HUES48 (cell line): ENCODE data around the gene FAM163B.

Experiments
- H3K27ac ChIP-seq: one replicate; pipeline ENCODE4 v1.7.0; 2013; ENCODE audit warnings: low read depth, low read length, inconsistent platforms
- H3K27me3 ChIP-seq: 2 replicates; pipeline ENCODE4 v1.6.1; 2013; ENCODE audit warnings: mild to moderate bottlenecking, low read length; ENCODE audit not compliant: control insufficient read depth, insufficient read depth
- H3K36me3 ChIP-seq: 2 replicates; pipeline ENCODE4 v1.6.1; 2013; ENCODE audit warnings: low read length; ENCODE audit not compliant: control insufficient read depth, insufficient read depth
- H3K4me1 ChIP-seq: 2 replicates; pipeline ENCODE4 v1.6.1; 2013; ENCODE audit warnings: mild to moderate bottlenecking, low read length; ENCODE audit not compliant: control insufficient read depth, insufficient read depth
- H3K4me3 ChIP-seq: 2 replicates; pipeline ENCODE4 v1.5.1; 2013; ENCODE audit warnings: mild to moderate bottlenecking, low read depth, low read length
- H3K9ac ChIP-seq: 2 replicates; pipeline ENCODE4 v1.6.1; 2013; ENCODE audit warnings: mild to moderate bottlenecking, low read depth, low read length, moderate library complexity
- H3K9me3 ChIP-seq: 2 replicates; pipeline ENCODE4 v1.6.1; 2013; ENCODE audit warnings: low read length; ENCODE audit not compliant: control insufficient read depth, insufficient read depth

The FAM163B gene

DNA sequence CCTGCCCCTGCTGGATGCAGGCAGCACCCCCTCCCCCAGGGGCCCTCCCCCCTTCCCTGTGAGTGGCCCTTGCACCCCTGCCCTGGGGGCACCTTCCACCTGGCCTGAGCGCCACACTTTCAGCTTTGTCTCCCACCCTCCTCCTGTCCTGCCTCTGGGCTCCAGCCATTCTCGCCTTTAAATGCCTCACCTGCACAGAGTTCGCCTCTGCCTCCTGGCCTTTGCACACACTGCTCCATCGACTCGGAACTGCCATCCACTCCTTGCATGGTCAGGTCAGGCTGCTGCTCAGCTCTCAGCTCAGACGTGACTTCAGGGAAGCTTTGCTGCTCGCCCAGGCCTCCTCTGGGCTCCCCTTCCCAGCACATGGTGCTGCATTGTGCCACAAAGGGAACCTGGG, 10.2 kb downstream of the FAM163B start:
- no peak overlapping the region for H3K9ac ChIP-seq
- H3K4me3 ChIP-seq = no peak overlapping the region
- no peaks in the 10 kb centered on the region for H3K4me1 ChIP-seq
- H3K9me3 ChIP-seq = peaks cover 7% of the 10 kb centered on the region; the same call in 1 of the 2 replicates
- no peaks in the 10 kb centered on the region for H3K36me3 ChIP-seq
- no peaks in the 10 kb centered on the region for H3K27me3 ChIP-seq
- H3K27ac ChIP-seq = no peak overlapping the region

DNA sequence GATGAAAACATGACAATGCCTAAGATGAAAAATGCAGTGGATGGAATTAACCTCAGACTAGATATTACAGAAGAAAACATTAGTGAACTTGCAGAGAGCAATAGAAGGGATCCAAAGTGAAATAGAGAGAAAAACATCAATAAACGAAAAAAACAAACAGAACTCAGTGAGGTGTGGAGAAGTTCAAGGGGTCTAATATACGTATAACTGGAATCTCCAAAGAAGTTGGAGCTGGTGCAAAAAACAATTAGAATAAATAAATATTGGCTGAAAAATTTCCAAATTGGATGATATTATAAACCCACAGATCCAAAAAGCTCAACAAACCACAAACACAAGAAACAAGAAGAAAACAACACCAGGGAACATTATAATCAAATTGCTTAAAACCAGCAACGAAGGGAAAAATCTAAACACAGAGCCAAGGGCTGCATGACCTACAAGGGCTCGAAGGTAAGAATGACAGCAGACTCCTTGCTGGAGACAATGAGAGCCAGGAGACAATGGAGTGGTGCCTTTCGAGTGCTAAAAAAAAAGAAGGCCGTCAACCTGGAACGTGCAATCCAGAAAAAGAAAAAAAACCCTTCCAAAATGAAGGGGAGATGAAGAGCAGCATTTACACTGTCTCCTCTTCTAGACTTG, 11.8 kb downstream of the FAM163B start:
- H3K27me3 ChIP-seq = no peaks in the 10 kb centered on the region

DNA sequence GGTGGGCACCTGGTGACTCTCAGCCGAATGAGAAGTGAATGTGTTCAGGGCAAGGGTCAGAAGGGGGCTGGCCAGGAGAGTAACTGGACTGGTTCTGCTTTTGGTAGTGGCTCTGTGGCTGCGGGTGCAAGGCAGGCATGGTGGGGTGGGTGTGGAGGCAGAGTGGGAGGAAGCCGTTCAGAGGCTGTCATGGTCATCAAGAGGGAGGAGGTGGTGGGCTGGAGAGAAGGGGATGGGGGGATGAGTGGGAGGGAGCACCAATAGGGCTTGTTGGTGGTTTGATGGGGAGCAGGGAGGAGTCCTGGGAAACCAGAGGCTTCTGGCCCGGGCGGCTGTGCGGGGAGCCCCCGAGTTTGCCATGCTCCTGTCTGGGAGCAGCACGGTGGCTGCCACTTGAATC, 13.3 kb downstream of the FAM163B start:
- no peak overlapping the region for H3K4me3 ChIP-seq
- H3K9ac ChIP-seq = no peak overlapping the region
- no peaks in the 10 kb centered on the region for H3K4me1 ChIP-seq
- H3K27me3 ChIP-seq = no peaks in the 10 kb centered on the region
- no peak overlapping the region for H3K27ac ChIP-seq
- H3K9me3 ChIP-seq = peaks cover 7% of the 10 kb centered on the region; the same call in 1 of the 2 replicates
- no peaks in the 10 kb centered on the region for H3K36me3 ChIP-seq

More for the DNA sequence above, 11.8 kb downstream of the FAM163B start:
- Histone ChIP-seq H3K36me3 (no peaks in the 10 kb centered on the region), H3K4me3 (no peak overlapping the region), H3K27ac (no peak overlapping the region), H3K9ac (no peak overlapping the region), H3K4me1 (no peaks in the 10 kb centered on the region), H3K9me3 (peaks cover 7% of the 10 kb centered on the region; the same call in 1 of the 2 replicates)

DNA sequence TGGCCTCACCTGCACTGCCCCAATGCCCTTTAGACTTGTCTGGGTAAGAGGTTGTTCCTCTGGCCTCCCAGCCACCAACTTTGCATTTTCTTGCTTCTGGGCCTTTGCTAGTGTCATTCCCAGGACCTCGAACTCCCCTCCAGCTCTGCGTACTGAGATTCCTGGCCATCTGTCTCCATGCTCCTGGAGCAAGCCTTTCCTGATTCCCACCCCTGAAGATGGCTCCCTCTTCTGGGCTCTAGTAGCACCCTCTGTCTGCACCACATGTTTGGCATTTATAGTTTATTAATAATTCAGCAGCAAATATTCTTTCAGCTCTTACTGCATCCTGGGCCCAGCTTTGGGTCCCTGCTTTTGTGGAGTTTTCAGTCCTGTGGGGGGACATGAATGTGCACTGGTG, 14.9 kb downstream of the FAM163B start:
- Histone ChIP-seq H3K9me3 (peaks cover 7% of the 10 kb centered on the region; the same call in 1 of the 2 replicates), H3K27ac (no peak overlapping the region), H3K9ac (no peak overlapping the region), H3K36me3 (no peaks in the 10 kb centered on the region), H3K4me3 (no peak overlapping the region), H3K27me3 (no peaks in the 10 kb centered on the region), H3K4me1 (no peaks in the 10 kb centered on the region)

DNA sequence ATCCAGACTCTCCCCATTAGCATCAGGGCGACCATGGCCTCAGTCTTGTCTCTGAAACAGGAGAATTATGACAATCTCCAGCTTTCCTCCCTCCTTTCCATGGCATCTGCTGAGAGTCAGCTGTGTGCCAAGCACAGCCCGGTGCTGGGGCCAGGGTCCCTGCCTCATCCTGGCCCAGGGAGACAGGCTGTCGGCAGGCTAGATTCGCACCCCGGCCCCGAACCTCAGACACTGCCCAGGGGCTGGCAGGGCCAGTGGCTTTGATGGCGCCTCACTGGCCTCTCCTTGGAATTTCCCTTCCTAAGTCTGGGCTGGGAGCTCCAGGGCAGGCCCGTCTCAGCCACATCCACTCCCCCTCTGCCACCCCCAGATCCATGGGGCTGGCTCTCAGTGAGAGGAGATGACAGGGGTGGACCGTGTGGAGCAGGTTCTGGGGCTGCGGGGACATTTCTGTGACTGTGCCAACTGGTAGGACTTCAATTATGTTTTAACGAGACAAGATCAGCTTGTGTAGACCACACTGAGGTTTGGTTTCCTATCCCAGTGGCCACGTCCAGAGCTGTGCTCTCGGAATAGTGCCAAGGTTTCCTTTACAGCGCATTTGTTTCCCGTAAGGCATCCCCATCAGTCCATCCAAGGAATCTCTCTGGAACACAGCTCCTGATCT, 15.5 kb downstream of the FAM163B start:
- no peaks in the 10 kb centered on the region for H3K36me3 ChIP-seq
- peaks cover 7% of the 10 kb centered on the region; the same call in 1 of the 2 replicates for H3K9me3 ChIP-seq
- H3K4me3 ChIP-seq = no peak overlapping the region
- H3K27me3 ChIP-seq = no peaks in the 10 kb centered on the region
- no peak overlapping the region for H3K9ac ChIP-seq
- H3K27ac ChIP-seq = no peak overlapping the region
- H3K4me1 ChIP-seq = no peaks in the 10 kb centered on the region

DNA sequence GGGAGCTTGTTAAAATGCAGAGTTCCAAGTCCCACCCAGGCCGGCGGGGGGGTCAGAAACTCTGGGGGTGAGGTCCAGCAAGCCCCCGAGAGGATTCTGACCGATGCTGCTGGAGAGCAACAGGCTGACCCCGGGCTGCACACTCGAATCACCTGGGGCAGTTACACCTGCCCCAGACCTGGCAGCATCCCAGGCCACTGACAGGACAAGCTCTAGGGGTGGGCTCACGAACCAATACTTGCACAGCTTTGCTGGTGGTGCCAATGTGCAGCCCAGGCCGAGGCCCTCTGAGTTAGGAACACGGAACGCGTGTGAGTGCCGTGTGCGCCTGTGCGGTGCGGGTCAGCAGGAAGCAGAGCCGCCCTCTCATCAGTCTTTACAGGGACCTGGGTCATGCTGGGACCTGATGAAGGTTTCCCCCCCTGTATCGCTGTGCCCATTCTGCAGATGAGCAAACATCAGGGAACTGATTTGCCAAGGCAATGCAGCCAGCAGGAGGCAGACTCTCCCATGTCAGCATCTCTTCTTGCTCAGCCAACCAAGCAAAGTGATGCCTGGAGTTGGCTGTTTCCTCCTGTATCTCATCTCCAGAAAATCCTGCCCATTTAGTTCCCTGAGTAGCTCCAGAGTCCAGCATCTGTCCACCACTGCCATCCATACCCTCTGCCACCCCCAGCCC, 16.3 kb downstream of the FAM163B start:
- no peaks in the 10 kb centered on the region for H3K4me1 ChIP-seq
- H3K4me3 ChIP-seq = no peak overlapping the region
- no peak overlapping the region for H3K9ac ChIP-seq
- H3K36me3 ChIP-seq = no peaks in the 10 kb centered on the region
- H3K27me3 ChIP-seq = no peaks in the 10 kb centered on the region
- H3K9me3 ChIP-seq = peaks cover 7% of the 10 kb centered on the region; the same call in 1 of the 2 replicates
- H3K27ac ChIP-seq = no peak overlapping the region

DNA sequence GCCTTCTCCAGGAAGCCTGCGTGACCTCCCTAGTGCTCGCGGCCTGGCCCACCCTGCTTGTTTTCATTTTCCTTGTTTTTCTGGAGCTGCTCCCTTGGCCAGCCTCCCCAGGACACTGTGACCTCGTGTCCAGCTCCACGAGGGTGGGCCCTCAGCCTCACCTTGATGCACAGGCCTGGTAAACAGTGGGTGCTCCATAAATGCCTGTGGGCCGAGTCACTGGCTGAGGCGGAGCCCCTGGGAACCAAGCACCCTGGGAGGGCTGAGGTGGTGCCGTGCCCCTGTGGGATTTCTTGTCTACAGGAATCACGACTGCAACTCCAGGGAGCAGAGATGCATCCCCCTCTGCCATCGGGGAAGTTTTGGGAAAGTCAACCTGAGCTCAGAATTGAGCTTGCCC, 17.2 kb downstream of the FAM163B start:
- no peak overlapping the region for H3K27ac ChIP-seq
- no peaks in the 10 kb centered on the region for H3K4me1 ChIP-seq
- no peak overlapping the region for H3K9ac ChIP-seq
- no peaks in the 10 kb centered on the region for H3K36me3 ChIP-seq
- peaks cover 2% of the 10 kb centered on the region; the same call in 1 of the 2 replicates for H3K9me3 ChIP-seq
- no peaks in the 10 kb centered on the region for H3K27me3 ChIP-seq
- no peak overlapping the region for H3K4me3 ChIP-seq

DNA sequence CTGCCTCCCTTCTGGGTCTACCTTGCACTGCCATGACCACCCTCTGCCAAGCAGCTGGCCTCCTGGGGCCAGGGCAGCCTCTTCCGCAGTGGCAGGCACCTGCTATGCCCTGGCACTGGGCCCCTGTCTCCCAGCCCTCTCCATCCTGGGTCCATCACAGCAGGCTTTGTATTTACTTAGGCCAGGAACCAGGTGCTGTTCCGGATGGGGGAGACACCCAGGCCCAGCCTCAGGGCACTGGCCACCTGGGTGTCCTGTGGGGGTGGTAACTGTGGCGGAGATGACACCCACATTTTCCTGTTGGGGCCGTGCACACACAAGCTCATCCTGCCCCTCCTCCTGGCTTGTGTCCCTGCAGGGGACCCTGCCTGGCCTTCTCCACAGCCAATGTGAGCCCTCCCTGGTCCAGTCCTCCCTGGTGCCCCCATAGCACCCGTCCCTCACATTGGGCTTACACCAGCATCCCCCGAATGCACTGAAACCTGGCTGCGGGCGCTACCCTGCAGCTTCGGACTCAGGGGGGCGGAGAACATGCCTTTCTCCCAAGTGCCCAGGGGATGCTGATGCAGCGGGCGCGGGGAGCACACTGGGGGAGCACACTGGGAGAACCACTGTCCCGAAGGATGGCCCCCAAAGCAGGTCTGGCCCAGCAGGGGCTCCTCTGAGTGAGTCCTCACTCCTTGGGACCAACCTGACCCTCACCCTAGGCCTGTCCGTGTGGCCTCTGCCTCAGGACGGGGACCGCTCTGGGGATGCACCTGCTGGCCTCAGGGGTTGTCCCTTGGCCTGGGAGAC, 17.9 kb downstream of the FAM163B start:
- Histone ChIP-seq H3K9me3 (no peaks in the 10 kb centered on the region; the same call in 1 of the 2 replicates), H3K9ac (no peak overlapping the region), H3K27me3 (no peaks in the 10 kb centered on the region), H3K27ac (no peak overlapping the region), H3K4me1 (no peaks in the 10 kb centered on the region), H3K4me3 (no peak overlapping the region), H3K36me3 (no peaks in the 10 kb centered on the region)

DNA sequence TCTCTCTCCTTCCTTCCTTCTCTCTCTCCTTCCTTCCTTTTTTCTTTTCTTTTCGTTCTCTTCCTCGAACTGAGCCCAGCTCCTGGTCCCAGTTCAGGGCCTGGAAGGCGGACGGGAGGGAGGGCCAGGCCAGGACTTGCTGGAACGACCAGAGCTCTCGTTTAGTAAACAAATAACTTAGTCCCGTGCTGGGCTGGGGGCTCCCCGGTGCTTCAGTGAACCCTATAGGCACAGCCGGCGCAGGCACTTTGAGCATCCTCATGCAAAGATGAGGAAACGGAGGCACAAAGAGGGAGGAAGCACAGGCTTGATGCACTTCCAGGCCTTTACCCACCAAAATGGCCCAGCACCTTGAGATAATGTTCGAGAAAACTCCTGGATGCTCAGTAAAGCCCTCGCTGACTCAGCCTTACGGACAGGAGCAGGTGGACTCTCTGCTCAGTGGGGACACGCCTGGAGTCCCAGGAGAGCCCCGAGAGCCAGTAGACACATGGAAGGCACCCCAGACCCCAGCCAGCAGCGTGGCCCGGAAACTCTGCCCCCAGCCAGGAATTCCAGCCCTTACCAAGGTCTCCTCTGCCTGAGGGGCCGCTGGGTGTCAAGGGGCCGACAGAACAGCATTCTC, 18.8 kb downstream of the FAM163B start:
- Histone ChIP-seq H3K4me3 (no peak overlapping the region), H3K9ac (no peak overlapping the region), H3K27me3 (no peaks in the 10 kb centered on the region), H3K9me3 (no peaks in the 10 kb centered on the region), H3K4me1 (peaks cover 6% of the 10 kb centered on the region; the same call in 1 of the 2 replicates), H3K27ac (no peak overlapping the region), H3K36me3 (no peaks in the 10 kb centered on the region)

DNA sequence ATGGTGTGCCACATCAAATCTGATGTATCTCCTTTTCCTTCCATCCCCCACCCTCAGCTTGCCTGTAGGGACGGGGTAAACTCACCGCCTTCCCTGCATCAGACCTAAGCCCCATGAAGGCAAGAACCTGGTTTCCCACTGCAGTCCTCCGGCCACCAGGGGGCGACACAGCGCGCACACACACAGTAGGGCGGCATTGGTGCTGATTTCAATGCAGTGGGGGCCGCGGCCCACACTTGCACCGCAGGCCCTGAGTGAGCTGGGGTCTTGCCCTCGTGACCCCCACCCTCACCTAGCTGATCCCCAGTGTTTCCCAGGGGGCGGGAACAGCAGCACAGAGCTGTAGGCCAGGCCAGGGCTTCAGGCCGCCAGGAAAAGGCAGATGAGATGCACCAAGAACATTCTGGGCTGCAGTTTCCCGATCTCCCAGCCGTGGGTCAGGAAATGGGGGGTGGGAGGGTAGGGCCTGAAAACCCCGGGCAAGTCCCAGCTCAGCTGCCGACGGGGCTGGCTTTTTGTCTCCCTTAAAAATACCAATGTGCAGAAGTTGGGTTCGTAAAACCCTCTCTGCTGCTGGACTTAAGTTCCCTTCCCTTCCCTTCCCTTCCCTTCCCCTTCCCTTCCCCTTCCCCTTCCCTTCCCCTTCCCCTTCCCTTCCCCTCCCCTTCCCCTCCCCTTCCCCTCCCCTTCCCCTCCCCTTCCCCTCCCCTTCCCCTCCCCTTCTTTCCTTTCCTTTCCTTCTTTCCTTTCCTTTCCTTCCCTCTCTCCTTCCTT, 19.5 kb downstream of the FAM163B start:
- peaks cover 10% of the 10 kb centered on the region for H3K4me1 ChIP-seq
- no peaks in the 10 kb centered on the region for H3K9me3 ChIP-seq
- H3K27ac ChIP-seq = no peak overlapping the region
- H3K27me3 ChIP-seq = no peaks in the 10 kb centered on the region
- no peak overlapping the region for H3K9ac ChIP-seq
- no peaks in the 10 kb centered on the region for H3K36me3 ChIP-seq
- no peak overlapping the region for H3K4me3 ChIP-seq
